Measurements from ENCODE around the gene TMEM131.

GRCh38 chr2:97979904-97980303, 15.8 kb downstream of the TMEM131 start:
- TF ChIP-seq EZH2 (IDR thresholded peaks at IDR 0.05) = no peak
- no peak for TF ChIP-seq CTCF (IDR thresholded peaks at IDR 0.05)
